ENCODE measurements around the gene WDR74. TPM values are rescaled to one million over a fixed set of nuclear protein-coding genes. Genes with fewer than 3 reads are reported as not detected.

WDR74 gene
- 10 to 100 TPM; 23.8 to 41.6 (median 34.5) TPM for total RNA-seq

DNA sequence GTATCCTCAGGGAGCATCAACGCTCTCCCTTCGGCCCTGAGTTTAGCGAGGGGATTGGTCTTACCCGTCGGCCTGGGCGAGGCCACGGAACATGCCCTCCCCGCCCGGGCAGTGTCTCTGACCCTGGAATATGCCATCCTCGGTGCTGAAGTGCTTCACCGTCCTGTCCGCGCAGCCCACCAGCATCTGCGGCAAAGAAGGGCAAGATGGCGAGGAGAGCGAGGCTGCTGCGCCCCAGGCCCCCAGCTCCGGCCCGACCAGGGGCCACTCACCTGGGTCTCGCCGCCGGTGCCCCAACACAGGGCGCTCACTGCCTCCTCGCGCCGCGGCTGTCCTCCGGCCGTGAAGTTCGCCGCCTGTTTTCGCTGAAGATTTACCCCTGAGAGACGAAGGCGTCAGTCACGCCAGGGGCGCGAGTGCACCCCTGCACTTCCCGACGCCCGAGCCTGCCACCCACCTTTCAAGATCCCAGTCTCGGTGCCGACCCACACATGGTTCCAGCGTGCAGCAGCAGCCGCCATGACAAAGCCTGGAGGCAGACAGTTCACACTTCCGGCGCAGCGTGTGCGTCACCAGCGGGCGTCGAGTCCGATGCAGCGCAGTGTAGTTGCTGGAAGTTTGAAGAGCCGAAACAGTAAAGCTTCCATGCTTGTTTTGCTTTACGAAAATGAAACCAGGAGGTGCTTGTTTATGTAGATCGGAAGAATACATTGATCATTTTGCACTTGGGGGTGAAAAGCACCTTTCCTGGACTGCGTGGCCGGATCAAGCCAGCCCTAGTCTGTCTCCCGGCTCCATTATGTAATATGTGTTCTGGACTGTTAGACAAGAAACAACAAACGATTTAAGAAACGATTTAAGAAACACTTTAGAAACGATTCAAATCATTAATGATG lies at the start of gene WDR74:
WDR74 (minus strand) TSS at position 541 of the 896 bp plus-strand sequence; CDS start at position 521, 20 bp downstream.
- TF ChIP-seq, protein P1, sequence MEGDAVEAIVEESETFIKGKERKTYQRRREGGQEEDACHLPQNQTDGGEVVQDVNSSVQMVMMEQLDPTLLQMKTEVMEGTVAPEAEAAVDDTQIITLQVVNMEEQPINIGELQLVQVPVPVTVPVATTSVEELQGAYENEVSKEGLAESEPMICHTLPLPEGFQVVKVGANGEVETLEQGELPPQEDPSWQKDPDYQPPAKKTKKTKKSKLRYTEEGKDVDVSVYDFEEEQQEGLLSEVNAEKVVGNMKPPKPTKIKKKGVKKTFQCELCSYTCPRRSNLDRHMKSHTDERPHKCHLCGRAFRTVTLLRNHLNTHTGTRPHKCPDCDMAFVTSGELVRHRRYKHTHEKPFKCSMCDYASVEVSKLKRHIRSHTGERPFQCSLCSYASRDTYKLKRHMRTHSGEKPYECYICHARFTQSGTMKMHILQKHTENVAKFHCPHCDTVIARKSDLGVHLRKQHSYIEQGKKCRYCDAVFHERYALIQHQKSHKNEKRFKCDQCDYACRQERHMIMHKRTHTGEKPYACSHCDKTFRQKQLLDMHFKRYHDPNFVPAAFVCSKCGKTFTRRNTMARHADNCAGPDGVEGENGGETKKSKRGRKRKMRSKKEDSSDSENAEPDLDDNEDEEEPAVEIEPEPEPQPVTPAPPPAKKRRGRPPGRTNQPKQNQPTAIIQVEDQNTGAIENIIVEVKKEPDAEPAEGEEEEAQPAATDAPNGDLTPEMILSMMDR (IDR thresholded peaks at IDR 0.05; ENCODE audit: low read depth): no peak

DNA sequence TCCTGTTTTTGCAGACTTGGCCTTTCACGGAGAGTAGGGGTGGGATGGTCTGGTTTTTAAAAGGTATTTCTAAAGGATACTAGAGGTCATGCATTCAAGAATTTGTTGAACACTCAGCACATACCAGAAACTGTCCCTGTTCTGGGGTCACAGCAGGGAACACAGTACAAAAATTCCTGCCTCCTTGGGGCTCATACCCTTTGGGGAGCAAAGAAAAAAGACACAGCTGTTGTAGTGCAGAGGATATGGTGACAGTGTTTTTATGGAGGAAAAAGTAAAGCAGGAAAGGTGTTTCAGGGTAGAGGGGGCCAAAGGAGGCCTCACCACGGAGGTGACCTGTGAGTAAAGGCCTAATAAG lies 49.7 kb upstream of the WDR74 start:
- TF ChIP-seq, protein P1 (IDR thresholded peaks at IDR 0.05; ENCODE audit: low read depth): no peak

DNA sequence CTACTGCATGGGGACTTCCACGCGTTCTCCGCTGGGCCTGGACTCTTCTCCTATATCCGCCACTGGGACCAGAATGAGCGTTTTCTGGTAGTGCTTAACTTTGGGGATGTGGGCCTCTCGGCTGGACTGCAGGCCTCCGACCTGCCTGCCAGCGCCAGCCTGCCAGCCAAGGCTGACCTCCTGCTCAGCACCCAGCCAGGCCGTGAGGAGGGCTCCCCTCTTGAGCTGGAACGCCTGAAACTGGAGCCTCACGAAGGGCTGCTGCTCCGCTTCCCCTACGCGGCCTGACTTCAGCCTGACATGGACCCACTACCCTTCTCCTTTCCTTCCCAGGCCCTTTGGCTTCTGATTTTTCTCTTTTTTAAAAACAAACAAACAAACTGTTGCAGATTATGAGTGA lies 49.0 kb upstream of the WDR74 start:
- TF ChIP-seq, protein P1 (IDR thresholded peaks at IDR 0.05; ENCODE audit: low read depth): no peak

DNA sequence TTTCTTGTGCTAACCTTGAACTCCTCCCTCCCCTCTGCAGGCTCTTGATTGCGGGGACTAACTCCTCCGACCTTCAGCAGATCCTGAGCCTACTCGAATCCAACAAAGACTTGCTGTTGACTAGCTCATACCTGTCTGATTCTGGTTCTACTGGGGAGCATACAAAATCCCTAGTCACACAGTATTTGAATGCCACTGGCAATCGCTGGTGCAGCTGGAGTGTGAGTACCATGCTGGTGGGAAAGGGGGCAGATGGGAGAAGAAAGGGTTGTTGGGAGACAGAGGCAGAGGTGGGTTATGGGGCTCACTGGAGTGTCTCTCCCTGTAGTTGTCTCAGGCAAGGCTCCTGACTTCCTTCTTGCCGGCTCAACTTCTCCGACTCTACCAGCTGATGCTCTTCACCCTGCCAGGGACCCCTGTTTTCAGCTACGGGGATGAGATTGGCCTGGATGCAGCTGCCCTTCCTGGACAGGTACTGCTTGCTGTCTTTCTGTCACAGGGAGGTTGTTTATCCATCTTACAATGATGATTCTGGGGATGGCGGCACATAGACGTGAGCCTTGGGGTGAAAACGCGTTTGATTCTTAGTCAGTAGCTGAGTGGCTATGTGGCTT lies 45.9 kb upstream of the WDR74 start:
- TF ChIP-seq, protein P1 (IDR thresholded peaks at IDR 0.05; ENCODE audit: low read depth): no peak

DNA sequence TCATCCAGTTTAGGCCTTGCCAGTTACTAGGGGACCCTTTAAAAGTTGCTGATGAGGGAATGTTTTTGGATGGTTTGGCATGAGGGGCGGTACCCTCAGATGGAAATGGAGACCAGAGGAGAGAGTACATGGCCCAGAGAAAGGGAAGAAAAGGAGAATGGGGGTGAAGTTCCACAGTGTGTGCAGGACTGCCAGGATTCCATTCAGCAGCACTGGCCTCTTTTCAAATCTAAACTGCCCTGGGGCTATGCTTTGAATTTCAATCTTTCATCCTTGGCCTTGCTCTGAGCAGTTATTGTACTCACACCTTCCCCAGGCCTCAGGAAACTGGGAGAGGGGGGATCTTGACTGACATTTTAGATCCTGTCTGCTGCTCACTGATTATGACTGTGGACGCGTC lies 44.3 kb upstream of the WDR74 start:
- TF ChIP-seq, protein P1 (IDR thresholded peaks at IDR 0.05; ENCODE audit: low read depth): no peak

DNA sequence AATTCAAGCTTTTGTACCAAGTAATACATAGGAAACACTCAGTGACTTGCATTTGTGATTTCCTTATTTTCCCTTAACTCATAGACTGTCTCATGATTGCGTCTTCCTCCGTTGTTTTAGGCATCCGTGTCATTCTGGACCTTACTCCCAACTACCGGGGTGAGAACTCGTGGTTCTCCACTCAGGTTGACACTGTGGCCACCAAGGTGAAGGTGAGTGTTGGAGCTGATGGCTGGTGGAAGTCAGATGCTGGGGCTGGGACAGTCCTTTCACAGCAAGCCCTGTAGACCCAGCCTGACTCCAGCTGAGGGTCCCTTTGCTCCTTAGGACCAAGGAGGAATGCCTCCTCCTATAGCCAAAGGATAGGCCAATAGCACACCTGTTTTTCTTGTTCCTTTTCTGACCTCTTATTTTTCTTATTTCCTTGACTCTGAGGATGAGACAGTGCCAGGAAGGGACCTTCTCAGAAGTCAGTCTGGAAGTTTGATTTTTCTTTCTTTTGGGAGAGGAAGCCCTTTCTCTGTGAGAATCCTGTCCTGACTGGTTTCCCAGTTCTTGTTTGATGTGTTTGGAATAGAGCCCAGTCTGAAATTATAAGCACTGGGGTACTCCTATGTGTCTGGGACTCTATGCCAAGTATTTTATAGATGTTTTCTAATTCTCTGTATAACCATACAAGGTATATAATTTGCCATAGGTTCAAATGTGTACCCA lies 43.6 kb upstream of the WDR74 start:
- TF ChIP-seq, protein P1 (IDR thresholded peaks at IDR 0.05; ENCODE audit: low read depth): no peak

DNA sequence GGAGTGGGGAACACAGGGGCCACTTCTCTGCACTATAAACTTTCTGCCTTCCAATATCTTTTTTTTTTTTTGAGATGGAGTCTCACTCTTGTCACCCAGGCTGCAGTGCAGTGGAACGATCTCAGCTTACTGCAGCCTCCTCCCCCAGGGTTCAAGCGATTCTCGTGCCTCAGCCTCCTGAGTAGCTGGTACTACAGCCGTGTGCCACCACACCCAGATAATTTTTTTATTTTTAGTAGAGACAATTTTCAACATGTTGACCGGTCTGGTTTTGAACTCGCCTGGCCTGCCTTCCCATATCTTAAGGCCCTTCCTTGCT lies 43.0 kb upstream of the WDR74 start:
- TF ChIP-seq, protein P1 (IDR thresholded peaks at IDR 0.05; ENCODE audit: low read depth): no peak
